SK-N-SH (cell line): ENCODE measurements around the gene CARD14. TPM values are rescaled to one million over a fixed set of nuclear protein-coding genes. Genes with fewer than 3 reads are reported as not detected.

Source experiments
- CTCF ChIA-PET: fragments of 300-600, 350-600 bp; formaldehyde crosslinking; extraction: SDS; loops from one replicate; lab custom pipeline; 2021; lab: Yijun Ruan, JAX
- POLR2A ChIA-PET: fragments of 350-600 bp; sonication (Branson Sonifier 250); formaldehyde crosslinking; extraction: SDS; loops from one replicate; lab custom pipeline; 2020; ENCODE audit warnings: antibody characterized with exemption, inconsistent platforms; lab: Yijun Ruan, JAX
- DNase-seq: peaks from one replicate; pipeline ENCODE4 v3.0.0; 2012
- H2AFZ ChIP-seq: fragments of 200-600 bp; sonication (generic); 2 replicates; pipeline ENCODE4 v1.8.1; 2016; ENCODE audit warnings: antibody characterized with exemption, mild to moderate bottlenecking, low read depth
- H3F3A ChIP-seq: fragments of 200-600 bp; sonication (generic); replicated peaks from 2 replicates; pipeline ENCODE3; 2016; ENCODE audit warnings: antibody characterized with exemption, mild to moderate bottlenecking; ENCODE audit not compliant: insufficient read depth
- H3K27ac ChIP-seq, 2 experiments: fragments of 200-500 bp in 1 of 2; fragments of 200-600 bp in 1 of 2; sonication (Bioruptor generic) in 1 of 2; sonication (generic), shearing (Covaris generic) in 1 of 2; 2 replicates each; pipeline versions ENCODE4 v1.5.1 to v1.6.1; 2014 to 2016; ENCODE audit warnings: low read depth in 2 of 2, inconsistent platforms in 1 of 2, low read length in 1 of 2, mild to moderate bottlenecking in 1 of 2, mixed read lengths in 1 of 2
- H3K27me3 ChIP-seq: fragments of 200-600 bp; sonication (generic), shearing (Covaris generic); 2 replicates; pipeline ENCODE4 v1.6.1; 2016; ENCODE audit warnings: mixed run types; ENCODE audit not compliant: insufficient read depth
- H3K36me3 ChIP-seq, 2 experiments: fragments of 200-500 bp in 1 of 2; fragments of 200-600 bp in 1 of 2; sonication (Bioruptor generic) in 1 of 2; sonication (generic) in 1 of 2; replicated peaks in 1 of 2; 2 replicates each; pipeline versions ENCODE3 to v1.5.1; 2014 to 2016; ENCODE audit warnings: low read length in 1 of 2, mild to moderate bottlenecking in 1 of 2; ENCODE audit not compliant: insufficient read depth in 2 of 2, control insufficient read depth in 1 of 2
- H3K4me1 ChIP-seq, 2 experiments: fragments of 200-500 bp in 1 of 2; fragments of 200-600 bp in 1 of 2; sonication (Bioruptor generic) in 1 of 2; sonication (generic), shearing (Covaris generic) in 1 of 2; 2 replicates each; pipeline versions ENCODE4 v1.5.1 to v1.6.1; 2014 to 2016; ENCODE audit warnings: low read depth in 1 of 2, low read length in 1 of 2, mixed run types in 1 of 2; ENCODE audit not compliant: insufficient read depth in 2 of 2, control insufficient read depth in 1 of 2
- H3K4me2 ChIP-seq: fragments of 200-600 bp; sonication (generic), shearing (Covaris generic); 2 replicates; pipeline ENCODE4 v1.6.1; 2017; ENCODE audit warnings: mixed run types
- H3K4me3 ChIP-seq, 2 experiments: fragments of 200-500 bp in 1 of 2; fragments of 200-600 bp in 1 of 2; sonication (Bioruptor generic) in 1 of 2; sonication (generic), shearing (Covaris generic) in 1 of 2; 2 replicates each; pipeline versions ENCODE4 v1.5.1 to v1.8.1; 2014 to 2016; ENCODE audit warnings: low read depth in 2 of 2, inconsistent platforms in 1 of 2, low read length in 1 of 2, mild to moderate bottlenecking in 1 of 2, mixed read lengths in 1 of 2, moderate library complexity in 1 of 2
- H3K79me2 ChIP-seq: fragments of 200-600 bp; sonication (generic); 2 replicates; pipeline ENCODE4 v1.8.1; 2017; ENCODE audit warnings: mild to moderate bottlenecking; ENCODE audit not compliant: insufficient read depth
- H3K9ac ChIP-seq: fragments of 200-600 bp; sonication (generic); 2 replicates; pipeline ENCODE4 v1.6.1; 2017; ENCODE audit warnings: mixed run types
- H3K9me2 ChIP-seq: fragments of 200-600 bp; sonication (generic); 2 replicates; pipeline ENCODE4 v1.6.1; 2017; ENCODE audit warnings: mixed run types
- H3K9me3 ChIP-seq: fragments of 200-600 bp; sonication (generic); 2 replicates; pipeline ENCODE4 v1.6.1; 2017; ENCODE audit warnings: mixed run types, mild to moderate bottlenecking, moderate library complexity
- H4K20me1 ChIP-seq: fragments of 200-600 bp; sonication (generic); 2 replicates; pipeline ENCODE4 v1.6.1; 2017; ENCODE audit warnings: mild to moderate bottlenecking, mixed run types; ENCODE audit not compliant: insufficient read depth
- CTCF ChIP-seq: fragments of 200-600 bp; sonication (generic); IDR thresholded peaks from 2 replicates; pipeline ENCODE4 v1.6.1; 2017; ENCODE audit warnings: antibody characterized with exemption, mild to moderate bottlenecking, moderate library complexity
- FOSL2 ChIP-seq: IDR thresholded peaks from 2 replicates; pipeline ENCODE4 v1.4.0; 2012; ENCODE audit warnings: low read depth, mild to moderate bottlenecking, moderate library complexity, borderline replicate concordance
- FOXM1 ChIP-seq: IDR thresholded peaks from 2 replicates; pipeline ENCODE4 v1.4.0; 2012; ENCODE audit warnings: low read depth, mild to moderate bottlenecking
- MEF2A ChIP-seq: IDR thresholded peaks from 2 replicates; pipeline ENCODE4 v1.4.0; 2012; ENCODE audit warnings: low read depth, borderline replicate concordance
- PBX3 ChIP-seq: IDR thresholded peaks from 2 replicates; pipeline ENCODE4; 2012
- RAD21 ChIP-seq: IDR thresholded peaks from 2 replicates; pipeline ENCODE4 v1.6.1; 2012; ENCODE audit warnings: mild to moderate bottlenecking, low read length
- RCOR1 ChIP-seq: fragments of 150-350 bp; IDR thresholded peaks from 2 replicates; pipeline ENCODE4 v1.6.1; 2017; ENCODE audit warnings: antibody characterized with exemption, low read length
- REST ChIP-seq: IDR thresholded peaks from 2 replicates; pipeline ENCODE4 v1.6.1; 2012; ENCODE audit warnings: mild to moderate bottlenecking, low read depth, low read length, moderate library complexity
- TAF1 ChIP-seq: IDR thresholded peaks from 2 replicates; pipeline ENCODE4 v1.6.1; 2012; ENCODE audit warnings: low read depth, mild to moderate bottlenecking, low read length, moderate library complexity, borderline replicate concordance
- TEAD4 ChIP-seq: IDR thresholded peaks from 2 replicates; pipeline ENCODE4 v1.4.0; 2012; ENCODE audit warnings: mild to moderate bottlenecking, borderline replicate concordance; ENCODE audit not compliant: insufficient read depth
- USF2 ChIP-seq: fragments of 150-350 bp; IDR thresholded peaks from 2 replicates; pipeline ENCODE4 v1.6.1; 2017; ENCODE audit warnings: antibody characterized with exemption, low read length, low read depth, borderline replicate concordance
- YY1 ChIP-seq: IDR thresholded peaks from 2 replicates; pipeline ENCODE4 v1.4.0; 2012; ENCODE audit warnings: low read depth, mild to moderate bottlenecking
- ZBTB33 ChIP-seq: IDR thresholded peaks from 2 replicates; pipeline ENCODE4 v1.4.0; 2012; ENCODE audit warnings: low read depth, borderline replicate concordance
- WGBS: methylation state at CpG from one replicate; pipeline ENCODE4 v1.1.6; 2017; ENCODE audit warnings: low lambda C conversion rate; 5-methylcytosine and 5-hydroxymethylcytosine counted together
- polyA plus RNA-seq, 3 experiments: library from polyadenylated mRNA; depleted of rRNA; stranded (reverse); fragments of >200 nt; gene quantifications; 2 replicates each; pipeline ENCODE4 v1.2.3, GENCODE V29; 2012

Gene CARD14
- polyA plus RNA-seq, 1 of the 3 experiments (the other 2 are of a cell fraction): 0.05 TPM

- no peak for TF ChIP-seq PBX3
- no peak for TF ChIP-seq RCOR1
- no peak for TF ChIP-seq TEAD4
- no peak for TF ChIP-seq TAF1
- TF ChIP-seq, all 33 proteins: peak for 0
These were observed 14.5 kb downstream of the CARD14 start (continued) for GRCh38 chr17:80184423-80184714.

- no peak for TF ChIP-seq USF2
- TF ChIP-seq CTCF: no peak
- no peak for TF ChIP-seq RAD21
- no peak overlapping the region for H3K4me2 ChIP-seq
- no peaks in the 10 kb centered on the region for H4K20me1 ChIP-seq
- H3K27me3 ChIP-seq: no peaks in the 10 kb centered on the region
- H3K79me2 ChIP-seq: no peaks in the 10 kb centered on the region
- no peak for DNase-seq
- POLR2A ChIA-PET: no interaction called here
- no peaks in the 10 kb centered on the region for H3K9me2 ChIP-seq
- H3K9me3 ChIP-seq: no peaks in the 10 kb centered on the region
- H3F3A ChIP-seq: no peaks in the 10 kb centered on the region
- 77% methylated on average over 8 of the region's 9 CpGs for WGBS
- CTCF ChIA-PET: no interaction called here
- no peak overlapping the region for H3K9ac ChIP-seq
- H3K4me1 ChIP-seq: no peaks in the 10 kb centered on the region; a peak in 1 of 4 replicates
- H3K4me3 ChIP-seq: no peak overlapping the region
- H3K36me3 ChIP-seq: no peaks in the 10 kb centered on the region
- no peak overlapping the region for H3K27ac ChIP-seq
- H2AFZ ChIP-seq: no peak overlapping the region
These were observed 16.1 kb downstream of the CARD14 start for GRCh38 chr17:80185968-80186367.

- H3F3A ChIP-seq: no peaks in the 10 kb centered on the region
- TF ChIP-seq ZBTB33: no peak
- no peak for TF ChIP-seq MEF2A
- no peak for TF ChIP-seq FOSL2
- TF ChIP-seq YY1: no peak
- TF ChIP-seq REST: no peak
- no peak for TF ChIP-seq TEAD4
- TF ChIP-seq FOXM1: no peak
- TF ChIP-seq, all 33 proteins: peak for 0
- Histone ChIP-seq H3K9ac (no peak overlapping the region), H3K79me2 (no peaks in the 10 kb centered on the region), H3K4me2 (no peak overlapping the region), H3K36me3 (no peaks in the 10 kb centered on the region), H3K4me3 (no peak overlapping the region), H2AFZ (no peak overlapping the region), H3K9me2 (no peaks in the 10 kb centered on the region), H3K4me1 (no peaks in the 10 kb centered on the region; a peak in 1 of 4 replicates), H3K27me3 (0 out of 2 replicates have a peak, but pooled peaks cover 7% of the 10 kb centered on the region), H4K20me1 (no peaks in the 10 kb centered on the region), H3K27ac (no peak overlapping the region), H3K9me3 (no peaks in the 10 kb centered on the region)
- DNase-seq: no peak
- CTCF ChIA-PET: interaction anchor here (1.1 kb wide), 1 partner anchor 8 kb away, joined by 4 read pairs; no protein-coding TSS in a partner anchor
- POLR2A ChIA-PET: no interaction called here
- 79% methylated on average over 16 of the region's 16 CpGs for WGBS
These were observed 17.3 kb downstream of the CARD14 start for GRCh38 chr17:80187090-80187489.
